B cell (primary cell): Measurements from ENCODE around the gene ZFPM1. TPM values are rescaled to one million over a fixed set of nuclear protein-coding genes. Genes with fewer than 3 reads are reported as not detected.

Experiments
- ATAC-seq: fragments of 200-7000 bp; cut with Tn5 transposase; one replicate; pipeline ENCODE4 v1.10.0; 2021; ENCODE audit warnings: low read depth, mild to moderate bottlenecking, moderate number of reproducible peaks, moderate library complexity
- CTCF ChIA-PET: fragments of 350-600 bp; sonication (Branson Sonifier 250); formaldehyde crosslinking; loops from one replicate; lab custom pipeline; 2021; ENCODE audit warnings: antibody characterized with exemption, inconsistent platforms; lab: Charles Lee
- POLR2A ChIA-PET: fragments of 350-600 bp; sonication (Branson Sonifier 250); formaldehyde crosslinking; loops from one replicate; lab custom pipeline; 2021; ENCODE audit warnings: antibody characterized with exemption; lab: Charles Lee
- DNase-seq: peaks from one replicate; pipeline ENCODE4 v3.0.0; 2013
- H2AFZ ChIP-seq: 2 replicates; pipeline ENCODE4 v1.6.1; 2012; ENCODE audit warnings: mild to moderate bottlenecking, low read depth, low read length; ENCODE audit not compliant: insufficient read depth, poor library complexity, severe bottlenecking
- H3K27ac ChIP-seq, 2 donors: 1 replicate in 1 of 2; 2 replicates in 1 of 2; pipeline ENCODE4 v1.5.1; 2012 to 2013; ENCODE audit warnings: low read length in 2 of 2, mild to moderate bottlenecking in 2 of 2, moderate library complexity in 1 of 2
- H3K27me3 ChIP-seq, 4 experiments: fragments of 200-600 bp in 1 of 4; sonication (generic) in 1 of 4; replicated peaks in 1 of 4; 1 replicate in 2 of 4; 2 replicates in 2 of 4; pipeline versions ENCODE4 v1.6.1 to v1.7.0; 2013 to 2016; ENCODE audit warnings: low read length in 3 of 4, mild to moderate bottlenecking in 2 of 4, mixed read lengths in 1 of 4, moderate library complexity in 1 of 4; ENCODE audit not compliant: insufficient read depth in 4 of 4, control insufficient read depth in 3 of 4; ENCODE audit errors: control extremely low read depth in 1 of 4
- H3K36me3 ChIP-seq, 2 experiments: replicated peaks in 1 of 2; 1 replicate in 1 of 2; 2 replicates in 1 of 2; pipeline versions ENCODE4 v1.6.1 to v1.7.1; 2013; ENCODE audit warnings: low read length in 1 of 2; ENCODE audit not compliant: insufficient read depth in 2 of 2, control insufficient read depth in 1 of 2; ENCODE audit errors: control extremely low read depth in 1 of 2, extremely low read depth in 1 of 2
- H3K4me1 ChIP-seq, 2 donors: fragments of 200-600 bp in 1 of 2; sonication (generic) in 1 of 2; 1 replicate in 1 of 2; 2 replicates in 1 of 2; pipeline versions ENCODE4 v1.5.1 to v1.6.1; 2013 to 2017; ENCODE audit warnings: low read length in 2 of 2; ENCODE audit not compliant: control insufficient read depth in 2 of 2, insufficient read depth in 2 of 2
- H3K4me2 ChIP-seq: replicated peaks from 2 replicates; pipeline ENCODE3; 2012; ENCODE audit warnings: mild to moderate bottlenecking, low read depth, low read length; ENCODE audit not compliant: poor library complexity, severe bottlenecking
- H3K4me3 ChIP-seq, 5 experiments: fragments of 200-600 bp in 1 of 5; sonication (generic) in 1 of 5; 1 replicate in 3 of 5; 2 replicates in 2 of 5; pipeline versions ENCODE4 v1.5.1 to v1.7.0; 2011 to 2016; ENCODE audit warnings: low read length in 4 of 5, mild to moderate bottlenecking in 4 of 5, low read depth in 2 of 5, control low read depth in 1 of 5, moderate library complexity in 1 of 5; ENCODE audit not compliant: insufficient read depth in 1 of 5; ENCODE audit errors: control extremely low read depth in 1 of 5, extremely low read depth in 1 of 5
- H3K79me2 ChIP-seq: fragments of 200-600 bp; sonication (generic); one replicate; pipeline ENCODE4 v1.6.0; 2016; ENCODE audit warnings: low read length; ENCODE audit not compliant: control insufficient read depth, insufficient read depth
- H3K9ac ChIP-seq: fragments of 200-600 bp; sonication (generic); 2 replicates; pipeline ENCODE4 v1.6.1; 2017; ENCODE audit warnings: mild to moderate bottlenecking, low read length, moderate library complexity
- H3K9me3 ChIP-seq, 3 donors: one replicate each; pipeline versions ENCODE4 v1.6.1 to v1.7.1; 2013; ENCODE audit warnings: low read length in 2 of 3; ENCODE audit not compliant: control insufficient read depth in 2 of 3, insufficient read depth in 1 of 3; ENCODE audit errors: control extremely low read depth in 1 of 3
- H4K20me1 ChIP-seq: 2 replicates; pipeline ENCODE4 v1.6.0; 2012; ENCODE audit warnings: mild to moderate bottlenecking, low read length; ENCODE audit not compliant: insufficient read depth, control insufficient read depth, poor library complexity, severe bottlenecking
- H3K27ac Mint-ChIP-seq: one replicate; pipeline ENCODE4 v1.8.0; 2021; ENCODE audit warnings: mixed read lengths
- H3K27me3 Mint-ChIP-seq: one replicate; pipeline ENCODE4 v1.8.0; 2021; ENCODE audit warnings: mixed read lengths
- H3K4me1 Mint-ChIP-seq: one replicate; pipeline ENCODE4 v1.8.0; 2021; ENCODE audit warnings: mixed read lengths
- H3K4me3 Mint-ChIP-seq: one replicate; pipeline ENCODE4 v1.8.0; 2021; ENCODE audit warnings: mixed read lengths
- H3K9me3 Mint-ChIP-seq: one replicate; pipeline ENCODE4 v1.8.0; 2022; ENCODE audit warnings: mixed read lengths; ENCODE audit not compliant: insufficient read depth
- EZH2 ChIP-seq: IDR thresholded peaks from 2 replicates; pipeline ENCODE4 v1.6.1; 2012; ENCODE audit warnings: borderline replicate concordance, low read depth, mild to moderate bottlenecking, moderate library complexity, low read length; ENCODE audit not compliant: insufficient read depth, poor library complexity, severe bottlenecking
- WGBS: methylation state at CpG from one replicate; pipeline ENCODE4 v1.1.5; 2013; ENCODE audit warnings: missing lambda C conversion rate; ENCODE audit not compliant: insufficient coverage; 5-methylcytosine and 5-hydroxymethylcytosine counted together
- intact Hi-C: fragments of 100-400 bp; cut with micrococcal nuclease; formaldehyde crosslinking; loops from one replicate; pipeline ENCODE4 v1.10.0; 2022
- polyA plus RNA-seq: library from polyadenylated mRNA; depleted of rRNA; stranded (reverse); fragments of >200 nt; gene quantifications from 2 replicates; pipeline ENCODE4 v1.2.3, GENCODE V29; 2012
- total RNA-seq, 2 donors: library from RNA; stranded (reverse); fragments of 120-200 nt in 1 of 2; gene quantifications; 1 replicate in 1 of 2; 2 replicates in 1 of 2; pipeline versions ENCODE4 v1.2.3 to v1.2.4, GENCODE V29; 2013 to 2022
- TF ChIP-seq, protein P1 (sequence below): fragments of 200-600 bp; IDR thresholded peaks from one replicate; pipeline ENCODE4 v1.8.0; 2022; ENCODE audit warnings: antibody characterized with exemption, mild to moderate bottlenecking

The ZFPM1 gene
- total and polyA plus RNA-seq, 2 donors (not counting 1 experiment from before 2014, with no cell fraction given) = 4.3 to 34.6 TPM

DNA sequence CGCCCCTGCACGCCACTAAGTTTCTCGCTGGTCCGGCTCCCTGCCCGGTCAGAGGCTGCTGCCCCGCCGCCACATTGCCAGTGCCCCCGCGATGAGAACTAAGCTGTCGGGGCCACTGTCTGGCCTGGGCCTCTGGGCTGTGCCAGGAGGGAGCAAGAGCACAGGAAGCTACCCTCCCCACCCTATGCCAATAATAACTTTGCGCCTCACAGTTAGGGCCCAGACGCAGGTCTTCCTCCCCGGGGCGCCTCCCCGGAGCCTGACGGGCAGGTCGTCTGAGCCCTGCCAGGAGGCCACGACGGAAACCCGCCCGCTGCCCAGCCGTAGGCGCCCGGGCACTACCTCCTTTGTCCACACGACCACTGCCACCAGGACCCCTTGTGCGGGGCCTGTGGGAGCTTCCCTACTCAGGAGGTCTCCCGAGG, 1.5 kb downstream of the ZFPM1 start:
- peaks cover 36 to 56% of the 10 kb centered on the region in 2 donors for H3K4me1 ChIP-seq
- peaks cover 47% of the 10 kb centered on the region for H3K4me1 Mint-ChIP-seq
- POLR2A ChIA-PET = interaction anchor here (1.6 to 1.8 kb wide), 2 partner anchors 24 to 26 kb away, joined by 6 to 7 read pairs; no protein-coding TSS in a partner anchor
- peaks cover 43% of the 10 kb centered on the region for H4K20me1 ChIP-seq
- CTCF ChIA-PET = interaction anchor here (0.7 to 1.6 kb wide), 2 partner anchors 17 to 19 kb away, joined by 3 to 4 read pairs; no protein-coding TSS in a partner anchor
- H3K9me3 ChIP-seq = peaks cover 0 to 14% (median 0%) of the 10 kb centered on the region in 3 donors
- peak; percentile 69 for DNase-seq
- peaks cover 52% of the 10 kb centered on the region for H3K79me2 ChIP-seq
- peak overlapping the region; percentile 76 for H2AFZ ChIP-seq
- H3K27ac ChIP-seq = peak overlapping the region; percentile 24 to 62
- no peaks in the 10 kb centered on the region for H3K36me3 ChIP-seq
- H3K27me3 ChIP-seq = peaks cover 0 to 11% (median 0%) of the 10 kb centered on the region in 4 experiments
- ATAC-seq = no peak
- peak overlapping the region; percentile 64 for H3K9ac ChIP-seq
- peak overlapping the region; percentile 47 to 72 (median 61) for H3K4me3 ChIP-seq
- intact Hi-C loops = loop anchor here (5.0 to 10.0 kb wide), 3 partner anchors 178 to 763 kb away; partner anchors contain the start of genes PIEZO1 and ZNF778
- WGBS = 1% methylated on average over 27 of the region's 27 CpGs
- TF ChIP-seq, protein P1, sequence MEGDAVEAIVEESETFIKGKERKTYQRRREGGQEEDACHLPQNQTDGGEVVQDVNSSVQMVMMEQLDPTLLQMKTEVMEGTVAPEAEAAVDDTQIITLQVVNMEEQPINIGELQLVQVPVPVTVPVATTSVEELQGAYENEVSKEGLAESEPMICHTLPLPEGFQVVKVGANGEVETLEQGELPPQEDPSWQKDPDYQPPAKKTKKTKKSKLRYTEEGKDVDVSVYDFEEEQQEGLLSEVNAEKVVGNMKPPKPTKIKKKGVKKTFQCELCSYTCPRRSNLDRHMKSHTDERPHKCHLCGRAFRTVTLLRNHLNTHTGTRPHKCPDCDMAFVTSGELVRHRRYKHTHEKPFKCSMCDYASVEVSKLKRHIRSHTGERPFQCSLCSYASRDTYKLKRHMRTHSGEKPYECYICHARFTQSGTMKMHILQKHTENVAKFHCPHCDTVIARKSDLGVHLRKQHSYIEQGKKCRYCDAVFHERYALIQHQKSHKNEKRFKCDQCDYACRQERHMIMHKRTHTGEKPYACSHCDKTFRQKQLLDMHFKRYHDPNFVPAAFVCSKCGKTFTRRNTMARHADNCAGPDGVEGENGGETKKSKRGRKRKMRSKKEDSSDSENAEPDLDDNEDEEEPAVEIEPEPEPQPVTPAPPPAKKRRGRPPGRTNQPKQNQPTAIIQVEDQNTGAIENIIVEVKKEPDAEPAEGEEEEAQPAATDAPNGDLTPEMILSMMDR = no peak
- no peak for TF ChIP-seq EZH2
- H3K4me3 Mint-ChIP-seq = peak overlapping the region; percentile 94
- H3K9me3 Mint-ChIP-seq = no peaks in the 10 kb centered on the region
- no peaks in the 10 kb centered on the region for H3K27me3 Mint-ChIP-seq
- H3K4me2 ChIP-seq = peak overlapping the region; percentile 99
- H3K27ac Mint-ChIP-seq = peak overlapping the region; percentile 92
